NT2/D1 (cell line): ENCODE results near the gene PRXL2C.

ENCODE experiments used
- SUZ12 ChIP-seq: IDR thresholded peaks from 2 replicates; pipeline ENCODE4 v1.6.1; 2011; ENCODE audit not compliant: insufficient read length, insufficient read depth; ENCODE audit errors: extremely low read depth
- ZNF274 ChIP-seq: IDR thresholded peaks from 2 replicates; pipeline ENCODE4 v1.6.1; 2011; ENCODE audit warnings: mild to moderate bottlenecking, low read depth, low read length

DNA sequence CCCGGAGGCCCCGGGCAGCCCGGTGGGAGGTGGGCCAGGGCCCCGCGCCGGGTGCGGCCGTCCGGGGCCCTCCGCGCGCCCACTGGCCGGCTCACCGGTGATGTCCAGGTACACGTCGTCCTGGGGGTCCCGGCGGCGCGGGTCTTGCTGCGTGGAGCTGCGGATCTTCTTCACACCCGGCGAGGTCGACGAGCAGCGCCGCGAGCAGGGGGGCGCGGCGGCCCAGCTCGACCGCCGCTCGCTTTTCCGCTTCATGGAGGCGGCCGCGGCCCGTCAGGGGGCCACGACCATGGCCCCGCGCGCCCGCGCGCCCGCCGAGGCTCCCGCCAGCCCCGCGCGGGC lies 36.0 kb downstream of the PRXL2C start:
- TF ChIP-seq ZNF274 (no peak), SUZ12 (no peak)
